Activated naive CD8-positive, alpha-beta T cell treated with anti-CD3 and anti-CD28 coated beads, Interleukin-2, amount 50 U/mL, for 24 hours (primary cell): ENCODE results near the gene RAI14.

Source experiments
- ATAC-seq: fragments of 150-1000 bp; cut with Tn5 transposase; one replicate; pipeline ENCODE4 v1.10.0; 2021
- DNase-seq: peaks from one replicate; pipeline ENCODE4 v3.0.0; 2021
- H3K27ac Mint-ChIP-seq: one replicate; pipeline ENCODE4 v1.8.0; 2021; ENCODE audit warnings: mild to moderate bottlenecking, mixed read lengths
- H3K27me3 Mint-ChIP-seq: one replicate; pipeline ENCODE4 v1.8.0; 2021; ENCODE audit warnings: mixed read lengths
- H3K36me3 Mint-ChIP-seq: one replicate; pipeline ENCODE4 v1.8.0; 2021; ENCODE audit warnings: low read depth, mixed read lengths
- H3K4me1 Mint-ChIP-seq: one replicate; pipeline ENCODE4 v1.8.0; 2021; ENCODE audit warnings: mixed read lengths
- H3K4me3 Mint-ChIP-seq: one replicate; pipeline ENCODE4 v1.8.0; 2021; ENCODE audit warnings: mild to moderate bottlenecking, moderate library complexity, mixed read lengths
- H3K9me3 Mint-ChIP-seq: one replicate; pipeline ENCODE4 v1.8.0; 2021; ENCODE audit warnings: mixed read lengths

RAI14 gene

DNA sequence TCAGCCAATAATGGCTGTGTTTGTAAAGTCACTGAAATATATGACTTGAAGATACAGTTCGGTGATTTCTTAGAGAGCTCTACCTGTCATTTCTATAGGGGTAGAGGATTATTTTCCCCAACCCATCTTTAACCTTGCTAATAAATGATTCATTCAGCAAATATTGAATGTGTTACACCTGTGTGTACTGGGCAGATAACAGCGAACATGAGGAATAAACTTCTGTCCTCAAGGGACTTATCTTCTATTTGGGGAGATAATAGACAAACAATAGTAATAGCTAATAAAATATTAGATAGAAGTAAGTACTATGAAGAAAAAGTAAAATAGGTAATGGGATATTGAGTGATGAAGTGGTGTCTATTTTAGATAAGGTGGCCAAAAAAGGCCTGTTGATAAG, 192.1 kb downstream of the RAI14 start:
- ATAC-seq (no peak), DNase-seq (no peak)
- Mint-ChIP-seq H3K4me3 (no peak overlapping the region), H3K36me3 (no peaks in the 10 kb centered on the region), H3K9me3 (no peaks in the 10 kb centered on the region), H3K27ac (no peak overlapping the region), H3K4me1 (no peaks in the 10 kb centered on the region), H3K27me3 (peaks cover 6% of the 10 kb centered on the region)

DNA sequence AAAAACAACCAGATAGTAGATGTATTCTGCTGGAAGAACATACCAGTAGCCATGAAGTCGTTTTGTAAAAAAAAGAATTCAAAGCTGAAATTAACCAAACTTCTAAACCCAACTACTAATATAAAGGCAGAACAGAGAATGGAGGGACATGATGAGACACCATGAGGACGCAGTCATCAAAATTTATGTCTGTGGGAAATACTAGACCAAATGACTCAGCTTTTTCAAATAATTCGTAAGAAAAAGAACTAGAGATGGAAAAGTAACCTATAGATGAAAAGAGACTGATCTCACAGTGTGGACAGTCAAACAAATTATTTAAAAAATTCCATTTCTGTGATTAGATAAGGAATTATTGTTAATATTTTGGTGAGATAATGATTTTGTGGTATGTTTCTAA, 193.1 kb downstream of the RAI14 start:
- Mint-ChIP-seq H3K9me3 (no peaks in the 10 kb centered on the region), H3K27ac (no peak overlapping the region), H3K36me3 (no peaks in the 10 kb centered on the region), H3K4me3 (no peak overlapping the region), H3K4me1 (no peaks in the 10 kb centered on the region), H3K27me3 (peaks cover 3% of the 10 kb centered on the region)
- no peak for ATAC-seq
- no peak for DNase-seq

DNA sequence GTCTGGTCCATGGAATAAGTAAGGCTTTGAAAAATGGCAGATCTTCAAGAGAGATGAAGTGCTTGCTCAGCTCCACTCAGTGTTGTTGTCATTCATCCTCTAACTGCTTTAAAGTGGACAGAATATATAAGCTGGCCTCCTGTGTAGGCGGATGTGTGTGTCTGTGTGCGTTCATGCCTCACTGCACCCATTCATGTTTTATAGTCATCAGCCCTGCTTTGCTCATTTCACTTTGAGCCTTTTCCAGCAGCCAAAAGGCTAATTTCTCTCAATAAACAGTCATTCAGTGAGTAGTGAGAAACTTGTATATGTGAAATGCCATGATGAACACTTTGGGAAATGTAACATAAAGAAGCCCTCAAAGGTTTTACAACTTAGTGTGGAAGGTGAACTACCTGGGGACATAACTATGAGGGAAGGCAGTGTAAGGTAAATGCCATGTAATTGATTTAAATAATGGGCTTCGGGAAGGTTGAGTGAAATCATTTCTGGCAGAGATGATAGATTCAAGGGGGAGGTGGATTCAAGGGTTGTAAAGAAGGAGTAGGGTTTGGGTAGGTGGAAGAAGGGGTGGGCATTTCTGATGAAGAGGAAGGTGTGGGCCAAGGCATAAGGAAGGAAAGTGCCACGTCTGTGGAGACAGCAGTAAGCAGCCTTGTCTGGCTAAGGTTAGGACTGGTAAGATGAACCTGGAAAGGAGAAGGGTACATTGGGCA, 198.5 kb downstream of the RAI14 start:
- ATAC-seq (peak; percentile 46), DNase-seq (no peak)
- H3K27me3 Mint-ChIP-seq, result no peaks in the 10 kb centered on the region
- no peaks in the 10 kb centered on the region for H3K4me1 Mint-ChIP-seq
- no peak overlapping the region for H3K4me3 Mint-ChIP-seq
- no peak overlapping the region for H3K27ac Mint-ChIP-seq
- H3K36me3 Mint-ChIP-seq, result no peaks in the 10 kb centered on the region
- H3K9me3 Mint-ChIP-seq, result no peaks in the 10 kb centered on the region

DNA sequence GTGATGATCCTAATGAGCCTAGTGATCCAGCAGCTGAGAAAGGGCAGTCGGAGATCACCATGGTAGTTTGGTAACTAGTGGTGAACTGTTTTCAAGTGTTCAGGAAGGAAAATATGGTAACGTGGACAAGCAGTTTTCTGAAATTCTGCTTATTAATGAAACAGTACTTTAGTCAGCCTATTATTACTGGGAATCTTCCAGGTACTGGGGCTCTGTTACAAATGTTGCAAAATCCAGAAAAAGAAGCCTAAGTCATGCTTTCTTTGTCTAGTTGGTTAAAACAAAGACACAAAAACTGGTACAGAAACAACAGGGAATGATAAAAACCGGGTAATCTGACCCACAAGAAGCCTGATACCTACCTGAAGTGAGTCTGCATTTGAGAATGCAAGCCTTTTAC, 201.0 kb downstream of the RAI14 start:
- no peak for ATAC-seq
- H3K27ac Mint-ChIP-seq, result no peak overlapping the region
- H3K36me3 Mint-ChIP-seq, result no peaks in the 10 kb centered on the region
- no peak for DNase-seq
- no peaks in the 10 kb centered on the region for H3K4me1 Mint-ChIP-seq
- no peaks in the 10 kb centered on the region for H3K27me3 Mint-ChIP-seq
- no peak overlapping the region for H3K4me3 Mint-ChIP-seq
- H3K9me3 Mint-ChIP-seq, result no peaks in the 10 kb centered on the region

DNA sequence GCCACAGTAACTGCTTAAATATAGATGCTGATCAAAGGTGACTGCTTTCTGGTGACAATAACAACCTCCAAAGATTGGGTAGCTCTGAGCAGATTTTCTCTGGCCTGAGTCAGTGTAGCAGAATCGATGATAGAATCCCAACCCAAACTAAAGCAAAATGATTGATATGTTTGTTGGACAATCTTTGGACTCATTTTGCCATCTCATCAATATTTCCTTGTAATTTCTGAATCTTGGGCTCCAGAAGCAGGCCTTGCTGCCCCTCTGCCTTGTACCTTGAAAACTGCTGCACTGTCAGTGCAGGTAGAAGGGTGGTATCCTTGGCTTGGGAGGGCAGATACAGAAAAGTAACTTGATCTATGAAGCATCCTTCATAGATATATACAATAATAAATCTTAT, 201.8 kb downstream of the RAI14 start:
- DNase-seq, result no peak
- H3K27me3 Mint-ChIP-seq, result no peaks in the 10 kb centered on the region
- no peaks in the 10 kb centered on the region for H3K9me3 Mint-ChIP-seq
- no peak overlapping the region for H3K27ac Mint-ChIP-seq
- no peaks in the 10 kb centered on the region for H3K4me1 Mint-ChIP-seq
- ATAC-seq, result no peak
- H3K36me3 Mint-ChIP-seq, result no peaks in the 10 kb centered on the region
- no peak overlapping the region for H3K4me3 Mint-ChIP-seq

DNA sequence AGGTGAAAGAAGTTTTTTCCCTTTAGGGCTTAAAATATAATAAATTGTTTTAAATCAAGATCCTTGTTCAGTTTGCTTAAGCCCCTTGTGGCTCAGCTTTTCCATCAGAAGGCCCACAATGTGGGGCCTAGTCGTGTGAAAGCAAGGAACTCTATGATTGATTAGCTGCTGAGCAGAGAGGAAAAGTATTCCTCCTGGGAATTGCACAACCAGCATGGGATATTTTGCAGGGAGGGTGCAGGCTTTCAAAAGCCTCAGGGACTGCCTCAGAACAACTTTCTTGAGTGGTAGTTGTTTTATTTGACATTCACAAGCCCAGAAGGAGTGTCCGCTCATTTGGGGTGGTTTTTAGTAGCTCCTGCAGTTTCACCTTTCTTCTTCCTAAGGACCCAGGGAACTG, 202.7 kb downstream of the RAI14 start:
- no peaks in the 10 kb centered on the region for H3K9me3 Mint-ChIP-seq
- H3K36me3 Mint-ChIP-seq, result no peaks in the 10 kb centered on the region
- ATAC-seq (no peak), DNase-seq (no peak)
- no peaks in the 10 kb centered on the region for H3K4me1 Mint-ChIP-seq
- no peaks in the 10 kb centered on the region for H3K27me3 Mint-ChIP-seq
- no peak overlapping the region for H3K27ac Mint-ChIP-seq
- H3K4me3 Mint-ChIP-seq, result no peak overlapping the region

DNA sequence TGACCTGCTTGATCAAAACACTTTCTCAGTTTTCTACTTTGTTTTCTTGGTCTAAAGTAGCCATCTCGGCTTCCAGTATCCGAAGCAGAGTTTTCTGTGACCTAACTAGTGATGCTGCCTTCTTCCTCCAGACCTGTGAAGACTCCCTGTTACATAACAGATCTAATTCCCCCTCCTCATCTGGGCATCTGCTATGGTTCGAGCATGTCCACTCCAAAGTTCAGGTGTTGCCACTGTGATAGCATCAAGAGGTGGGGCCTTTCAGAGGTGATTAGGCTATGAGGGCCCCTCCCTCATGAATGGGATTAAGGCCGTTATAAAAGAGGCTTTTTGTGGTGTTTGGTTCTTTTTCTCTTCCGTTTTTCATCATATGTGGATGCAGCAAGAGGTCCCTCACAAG, 203.1 kb downstream of the RAI14 start:
- H3K36me3 Mint-ChIP-seq, result no peaks in the 10 kb centered on the region
- no peak for ATAC-seq
- DNase-seq, result no peak
- no peak overlapping the region for H3K4me3 Mint-ChIP-seq
- no peaks in the 10 kb centered on the region for H3K27me3 Mint-ChIP-seq
- H3K9me3 Mint-ChIP-seq, result no peaks in the 10 kb centered on the region
- H3K27ac Mint-ChIP-seq, result no peak overlapping the region
- H3K4me1 Mint-ChIP-seq, result no peaks in the 10 kb centered on the region

DNA sequence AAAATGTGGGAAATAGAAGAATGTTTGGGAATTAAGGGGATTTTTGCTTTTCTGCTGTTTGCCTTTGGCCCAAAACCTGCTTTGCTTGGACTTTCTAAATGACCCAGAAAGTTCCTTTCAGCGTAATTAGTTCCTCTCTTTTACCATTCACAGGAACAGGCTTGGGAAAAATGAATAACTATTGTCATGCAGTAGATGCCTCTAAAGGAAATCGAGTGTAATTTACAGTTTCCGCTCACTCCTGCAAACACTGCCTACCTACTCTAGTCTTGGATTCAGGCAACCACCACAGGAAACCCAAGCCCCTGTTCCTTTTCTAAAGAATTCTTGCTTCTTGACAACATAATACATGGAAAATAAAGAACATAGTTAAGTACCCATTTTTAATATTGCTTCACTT, 207.8 kb downstream of the RAI14 start:
- no peaks in the 10 kb centered on the region for H3K4me1 Mint-ChIP-seq
- no peaks in the 10 kb centered on the region for H3K36me3 Mint-ChIP-seq
- H3K9me3 Mint-ChIP-seq, result no peaks in the 10 kb centered on the region
- no peak overlapping the region for H3K4me3 Mint-ChIP-seq
- ATAC-seq (no peak), DNase-seq (no peak)
- H3K27ac Mint-ChIP-seq, result no peak overlapping the region
- no peaks in the 10 kb centered on the region for H3K27me3 Mint-ChIP-seq

DNA sequence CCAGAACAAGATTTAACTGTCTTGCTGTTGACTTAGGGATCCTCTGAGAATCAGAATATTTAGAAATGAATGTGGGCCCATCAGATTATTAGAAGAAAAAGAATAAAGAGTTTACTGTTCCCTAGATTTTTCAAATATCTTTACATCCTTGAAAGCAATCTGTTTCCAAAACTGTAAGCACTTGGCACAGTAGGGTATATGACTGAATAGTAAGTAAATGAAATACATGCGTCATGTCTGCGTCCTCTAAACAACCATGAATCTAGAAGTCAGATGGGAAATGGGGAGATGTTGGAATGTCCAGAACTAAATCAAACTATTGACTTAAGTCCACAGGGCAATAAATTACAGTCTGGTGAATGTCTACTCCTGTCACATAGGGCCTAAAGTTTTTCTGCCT, 209.0 kb downstream of the RAI14 start:
- no peaks in the 10 kb centered on the region for H3K4me1 Mint-ChIP-seq
- no peaks in the 10 kb centered on the region for H3K36me3 Mint-ChIP-seq
- no peaks in the 10 kb centered on the region for H3K27me3 Mint-ChIP-seq
- ATAC-seq (no peak), DNase-seq (no peak)
- no peaks in the 10 kb centered on the region for H3K9me3 Mint-ChIP-seq
- H3K4me3 Mint-ChIP-seq, result no peak overlapping the region
- H3K27ac Mint-ChIP-seq, result no peak overlapping the region

DNA sequence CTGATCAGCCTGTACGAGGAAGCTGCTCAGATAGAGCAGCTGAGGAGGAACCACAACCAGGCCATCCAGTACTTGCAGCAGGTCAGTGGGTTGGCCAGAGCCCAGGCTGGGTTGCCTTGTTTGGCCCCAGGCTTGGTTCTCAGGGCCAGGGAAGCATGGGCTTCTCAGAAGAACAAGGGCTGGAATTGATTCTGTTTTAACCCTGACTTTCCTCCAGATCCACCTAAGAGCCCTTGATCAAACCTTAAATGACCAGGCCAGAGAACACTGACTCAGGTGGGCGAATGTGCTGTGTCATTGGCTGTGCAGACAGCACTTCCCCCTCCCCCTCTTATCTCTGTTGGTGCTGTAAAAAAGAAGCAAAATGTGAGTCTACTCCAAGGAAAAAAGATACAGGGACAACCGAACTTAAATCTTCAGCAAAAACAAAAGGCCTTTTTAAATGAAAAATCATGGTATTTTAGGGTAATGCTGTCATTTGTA, 210.9 kb downstream of the RAI14 start:
- H3K27me3 Mint-ChIP-seq, result no peaks in the 10 kb centered on the region
- H3K36me3 Mint-ChIP-seq, result no peaks in the 10 kb centered on the region
- DNase-seq (no peak), ATAC-seq (no peak)
- no peaks in the 10 kb centered on the region for H3K4me1 Mint-ChIP-seq
- no peak overlapping the region for H3K27ac Mint-ChIP-seq
- no peak overlapping the region for H3K4me3 Mint-ChIP-seq
- no peaks in the 10 kb centered on the region for H3K9me3 Mint-ChIP-seq

DNA sequence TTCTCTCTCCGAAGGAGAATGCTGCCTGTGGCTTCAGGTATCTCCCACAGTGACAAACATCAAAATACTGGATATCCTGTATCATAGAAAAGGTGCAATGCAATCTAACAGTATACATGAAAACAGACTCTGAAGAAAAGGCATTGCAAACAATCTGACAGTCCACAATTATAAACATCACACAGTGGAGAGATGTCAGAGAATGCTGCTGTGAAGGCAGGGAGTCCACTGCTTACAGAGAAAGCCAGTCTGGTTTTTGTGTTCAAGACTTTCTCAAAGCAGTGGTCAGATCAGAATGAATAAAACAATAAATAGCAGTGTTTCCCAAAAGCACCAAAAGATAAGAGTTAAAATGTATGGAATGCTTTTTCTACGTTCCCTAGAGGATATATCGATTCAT, 211.5 kb downstream of the RAI14 start:
- Mint-ChIP-seq H3K27ac (no peak overlapping the region), H3K27me3 (no peaks in the 10 kb centered on the region), H3K36me3 (no peaks in the 10 kb centered on the region), H3K9me3 (no peaks in the 10 kb centered on the region), H3K4me1 (no peaks in the 10 kb centered on the region), H3K4me3 (no peak overlapping the region)
- DNase-seq (no peak), ATAC-seq (no peak)

DNA sequence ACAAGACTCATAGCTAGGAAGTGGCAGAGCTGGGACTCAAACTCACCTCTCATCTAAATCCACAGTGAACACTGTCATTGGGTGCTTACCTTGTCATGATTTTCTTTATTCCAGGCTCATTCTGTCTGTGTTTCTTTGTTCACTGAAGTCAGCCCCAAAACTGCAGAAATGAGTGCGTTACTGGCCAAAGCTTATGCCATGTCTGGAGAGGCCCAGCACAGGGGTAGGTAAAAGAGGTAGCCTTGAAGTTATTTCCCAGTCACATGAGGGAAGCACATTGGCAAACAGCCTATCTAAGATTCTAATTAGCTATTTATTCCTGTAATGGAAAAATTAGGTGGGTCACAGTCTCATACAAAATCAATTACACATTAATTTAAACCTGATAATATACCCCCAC, 212.7 kb downstream of the RAI14 start:
- H3K9me3 Mint-ChIP-seq, result no peaks in the 10 kb centered on the region
- H3K27ac Mint-ChIP-seq, result no peak overlapping the region
- no peak overlapping the region for H3K4me3 Mint-ChIP-seq
- ATAC-seq (no peak), DNase-seq (no peak)
- H3K27me3 Mint-ChIP-seq, result no peaks in the 10 kb centered on the region
- H3K36me3 Mint-ChIP-seq, result no peaks in the 10 kb centered on the region
- H3K4me1 Mint-ChIP-seq, result no peaks in the 10 kb centered on the region

DNA sequence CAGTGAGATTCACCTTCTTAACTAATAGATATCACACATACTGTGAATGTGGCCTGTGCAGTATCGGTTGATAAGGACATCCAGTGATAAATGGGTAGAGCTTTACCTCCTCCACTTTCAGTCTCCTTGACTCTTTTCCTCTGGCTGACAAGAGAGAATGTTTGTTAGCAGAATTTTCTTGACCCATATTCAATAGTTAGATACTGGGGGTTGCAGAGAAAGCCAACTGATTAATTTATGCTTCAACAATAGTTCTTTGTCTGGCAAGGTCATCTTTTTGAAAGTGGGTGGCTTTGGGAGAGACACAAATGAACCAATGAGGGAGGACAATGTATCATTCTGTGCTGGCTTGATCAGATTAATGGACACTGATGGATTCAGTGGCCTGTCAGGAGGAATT, 213.1 kb downstream of the RAI14 start:
- H3K4me3 Mint-ChIP-seq, result no peak overlapping the region
- H3K4me1 Mint-ChIP-seq, result no peaks in the 10 kb centered on the region
- DNase-seq (no peak), ATAC-seq (no peak)
- no peaks in the 10 kb centered on the region for H3K27me3 Mint-ChIP-seq
- H3K9me3 Mint-ChIP-seq, result no peaks in the 10 kb centered on the region
- H3K36me3 Mint-ChIP-seq, result no peaks in the 10 kb centered on the region
- no peak overlapping the region for H3K27ac Mint-ChIP-seq

DNA sequence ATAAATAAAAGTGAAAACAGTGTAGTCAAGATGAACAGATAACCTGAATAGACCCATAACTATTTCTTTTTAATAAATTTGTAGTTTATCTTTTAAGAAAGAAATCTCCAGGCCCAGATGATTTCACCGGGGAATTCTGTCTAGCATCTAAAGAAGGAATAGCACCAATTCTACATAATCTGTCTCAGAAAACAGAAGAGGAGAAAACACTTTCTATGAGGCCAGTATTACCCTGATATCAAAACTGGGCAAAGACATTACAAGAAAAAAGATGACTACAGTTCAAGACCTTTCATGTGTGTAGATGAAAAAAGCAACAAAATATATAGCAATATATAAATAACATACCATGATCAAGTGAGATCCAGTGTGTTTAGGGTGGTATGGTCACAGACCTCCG, 214.3 kb downstream of the RAI14 start:
- H3K27ac Mint-ChIP-seq, result no peak overlapping the region
- ATAC-seq (no peak), DNase-seq (no peak)
- H3K27me3 Mint-ChIP-seq, result no peaks in the 10 kb centered on the region
- no peak overlapping the region for H3K4me3 Mint-ChIP-seq
- H3K4me1 Mint-ChIP-seq, result no peaks in the 10 kb centered on the region
- H3K36me3 Mint-ChIP-seq, result no peaks in the 10 kb centered on the region
- H3K9me3 Mint-ChIP-seq, result no peaks in the 10 kb centered on the region

DNA sequence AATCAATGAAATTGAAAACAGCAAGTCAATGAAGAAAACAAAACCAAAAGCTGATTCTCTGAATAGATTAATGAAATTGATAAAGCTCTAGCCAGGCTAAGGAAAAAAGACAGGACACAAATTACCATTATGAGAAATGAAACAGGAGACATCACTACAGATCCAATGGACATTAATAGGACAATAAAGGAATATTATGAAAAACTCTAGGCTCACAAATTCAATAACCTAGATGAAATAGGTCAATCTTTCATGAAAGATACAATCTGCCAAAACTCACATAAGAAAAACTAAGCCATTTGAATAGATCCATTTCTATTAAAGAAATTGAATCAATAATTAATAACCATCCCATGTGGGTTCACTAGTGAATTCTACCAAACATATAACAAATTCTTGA, 220.1 kb downstream of the RAI14 start:
- Mint-ChIP-seq H3K4me3 (no peak overlapping the region), H3K36me3 (peaks cover 4% of the 10 kb centered on the region), H3K27me3 (peaks cover 5% of the 10 kb centered on the region), H3K27ac (no peak overlapping the region), H3K4me1 (no peaks in the 10 kb centered on the region), H3K9me3 (peaks cover 6% of the 10 kb centered on the region)
- DNase-seq (no peak), ATAC-seq (no peak)

DNA sequence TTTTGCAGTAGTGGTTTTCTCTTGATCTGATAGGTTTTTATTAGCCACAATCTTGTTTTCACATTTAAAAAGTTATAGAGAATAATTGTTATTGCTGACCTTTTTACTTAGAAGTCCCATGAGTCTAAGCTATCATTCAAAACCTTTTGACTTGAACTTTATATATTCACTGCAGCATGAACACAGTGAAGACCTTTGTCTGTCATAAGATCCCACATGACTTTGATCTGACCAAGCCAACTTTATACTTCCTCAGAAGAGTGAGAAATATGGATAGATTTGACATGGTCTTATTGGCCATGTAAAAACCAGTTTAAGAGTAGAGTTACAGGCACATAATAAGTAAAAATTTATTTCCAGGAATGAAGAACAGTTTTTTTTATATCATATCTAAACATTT, 225.1 kb downstream of the RAI14 start:
- H3K4me3 Mint-ChIP-seq, result no peak overlapping the region
- H3K4me1 Mint-ChIP-seq, result no peaks in the 10 kb centered on the region
- peaks cover 3% of the 10 kb centered on the region for H3K36me3 Mint-ChIP-seq
- peaks cover 6% of the 10 kb centered on the region for H3K27me3 Mint-ChIP-seq
- DNase-seq (no peak), ATAC-seq (no peak)
- H3K27ac Mint-ChIP-seq, result no peak overlapping the region
- peaks cover 4% of the 10 kb centered on the region for H3K9me3 Mint-ChIP-seq
